ENCODE measurements around the gene AP2B1. TPM values are rescaled to one million over a fixed set of nuclear protein-coding genes. Genes with fewer than 3 reads are reported as not detected.

Gene AP2B1
- polyA plus RNA-seq, 1 donor (not counting 4 experiments of a cell fraction or from before 2014, with no cell fraction given), result 189 TPM

DNA sequence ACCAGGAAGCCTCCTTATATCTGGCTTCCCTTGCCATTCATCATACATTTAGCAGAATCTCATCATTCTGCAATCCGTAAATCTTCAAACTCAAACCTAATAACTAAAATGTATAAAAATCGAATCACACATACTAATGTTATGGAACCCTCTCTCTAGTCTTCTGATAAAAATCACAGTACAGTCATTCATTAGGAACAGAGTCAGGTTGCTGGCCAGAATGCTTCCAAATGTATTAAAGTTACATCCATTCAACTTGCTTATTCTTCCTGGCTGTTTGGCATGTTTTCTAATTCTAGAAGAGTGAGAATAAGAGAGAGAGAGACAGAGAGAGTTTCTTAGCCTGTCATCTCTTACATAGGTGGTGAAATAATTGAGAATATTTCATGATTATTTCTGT, 127.9 kb downstream of the AP2B1 start:
- DNase-seq (ENCODE audit: low read depth, low spot score), result no peak
- FAIRE-seq, result no peak

DNA sequence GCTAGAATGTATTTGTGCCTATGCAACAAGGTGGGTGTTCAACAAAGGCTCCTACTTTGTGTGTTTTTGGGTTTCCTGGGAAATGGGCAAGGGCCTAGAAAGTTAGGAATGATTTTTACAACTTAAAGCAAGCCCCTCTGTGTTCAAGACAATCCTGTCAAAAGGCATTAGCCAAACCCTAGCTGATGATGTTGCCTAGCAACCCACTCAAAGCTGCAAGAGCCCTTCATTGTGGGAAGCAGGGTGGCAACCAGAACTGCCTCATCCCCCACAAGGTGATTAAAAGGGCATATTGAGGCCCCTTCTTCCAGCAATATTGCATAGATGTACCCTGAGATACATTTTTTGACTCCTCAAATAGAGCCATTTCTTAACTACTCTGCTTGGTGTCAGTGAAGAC, 128.3 kb downstream of the AP2B1 start:
- Histone ChIP-seq H3K27ac (ENCODE audit: control insufficient read depth, insufficient read depth, low read length) (no peak overlapping the region), H3K9ac (ENCODE audit: control insufficient read depth, extremely low read depth, insufficient read depth, low read length) (no peak overlapping the region), H3K4me1 (ENCODE audit: control insufficient read depth, extremely low read depth, insufficient read depth, low read length) (no peaks in the 10 kb centered on the region), H3K79me2 (ENCODE audit: control insufficient read depth, insufficient read depth, low read length) (no peaks in the 10 kb centered on the region), H3K4me2 (ENCODE audit: control insufficient read depth, extremely low read depth, insufficient read depth, low read depth, low read length) (no peak overlapping the region), H3K9me3 (ENCODE audit: control insufficient read depth, low read depth, low read length) (no peaks in the 10 kb centered on the region), H3K9me1 (ENCODE audit: control insufficient read depth, extremely low read depth, insufficient read depth, low read length) (no peaks in the 10 kb centered on the region), H3K4me3 (ENCODE audit: control insufficient read depth in 2 of 3, extremely low read depth in 1 of 3, insufficient read depth in 2 of 3, low read depth in 1 of 3, low read length in 3 of 3) (no peak overlapping the region), H3K27me3 (ENCODE audit: control insufficient read depth, extremely low read depth, insufficient read depth, low read length) (no peaks in the 10 kb centered on the region), H4K20me1 (ENCODE audit: control insufficient read depth, extremely low read depth, insufficient read depth, low read length) (no peaks in the 10 kb centered on the region), H3K36me3 (ENCODE audit: control insufficient read depth in 2 of 2, extremely low read depth in 1 of 2, insufficient read depth in 2 of 2, low read length in 2 of 2) (peaks cover 31 to 34% of the 10 kb centered on the region in 2 experiments), H2AFZ (ENCODE audit: control insufficient read depth, low read length) (no peak overlapping the region)
- no peak for DNase-seq (ENCODE audit: low read depth, low spot score)
- no peak for TF ChIP-seq CTCF (optimal IDR thresholded peaks at IDR 0.05 in 1 of 3, IDR thresholded peaks at IDR 0.05 in 1 of 3, conservative IDR thresholded peaks at IDR 0.05 in 1 of 3; ENCODE audit: extremely low read depth in 1 of 3, insufficient read depth in 2 of 3, low read length in 3 of 3)
- TF ChIP-seq EZH2 (IDR thresholded peaks at IDR 0.05; ENCODE audit: low read length), result no peak
- no peak for FAIRE-seq
- dilution Hi-C loops (cut with MboI; ENCODE audit: extremely low pct_ligation_motif_present, low sequenced_read_pairs), result no loop called here

More for the DNA sequence above, 127.9 kb downstream of the AP2B1 start:
- Histone ChIP-seq H3K79me2 (ENCODE audit: control insufficient read depth, insufficient read depth, low read length) (no peaks in the 10 kb centered on the region), H2AFZ (ENCODE audit: control insufficient read depth, low read length) (no peak overlapping the region), H3K4me1 (ENCODE audit: control insufficient read depth, extremely low read depth, insufficient read depth, low read length) (peaks cover 2% of the 10 kb centered on the region), H3K4me3 (ENCODE audit: control insufficient read depth in 2 of 3, extremely low read depth in 1 of 3, insufficient read depth in 2 of 3, low read depth in 1 of 3, low read length in 3 of 3) (no peak overlapping the region), H3K4me2 (ENCODE audit: control insufficient read depth, extremely low read depth, insufficient read depth, low read depth, low read length) (no peak overlapping the region), H3K9ac (ENCODE audit: control insufficient read depth, extremely low read depth, insufficient read depth, low read length) (no peak overlapping the region), H3K9me1 (ENCODE audit: control insufficient read depth, extremely low read depth, insufficient read depth, low read length) (no peaks in the 10 kb centered on the region), H3K27ac (ENCODE audit: control insufficient read depth, insufficient read depth, low read length) (no peak overlapping the region), H4K20me1 (ENCODE audit: control insufficient read depth, extremely low read depth, insufficient read depth, low read length) (no peaks in the 10 kb centered on the region), H3K36me3 (ENCODE audit: control insufficient read depth in 2 of 2, extremely low read depth in 1 of 2, insufficient read depth in 2 of 2, low read length in 2 of 2) (peaks cover 31 to 38% of the 10 kb centered on the region in 2 experiments), H3K27me3 (ENCODE audit: control insufficient read depth, extremely low read depth, insufficient read depth, low read length) (no peaks in the 10 kb centered on the region), H3K9me3 (ENCODE audit: control insufficient read depth, low read depth, low read length) (no peaks in the 10 kb centered on the region)
- no peak for TF ChIP-seq CTCF (optimal IDR thresholded peaks at IDR 0.05 in 1 of 3, IDR thresholded peaks at IDR 0.05 in 1 of 3, conservative IDR thresholded peaks at IDR 0.05 in 1 of 3; ENCODE audit: extremely low read depth in 1 of 3, insufficient read depth in 2 of 3, low read length in 3 of 3)
- no peak for TF ChIP-seq EZH2 (IDR thresholded peaks at IDR 0.05; ENCODE audit: low read length)
- dilution Hi-C loops (cut with MboI; ENCODE audit: extremely low pct_ligation_motif_present, low sequenced_read_pairs), result no loop called here
